Astrocyte (in vitro differentiated cells and primary cell): ENCODE results near the gene ADRA2B. TPM values are rescaled to one million over a fixed set of nuclear protein-coding genes. Genes with fewer than 3 reads are reported as not detected.

ENCODE experiments used
- DNase-seq: peaks from one replicate; pipeline ENCODE4 v3.0.0-alpha.2; 2010; ENCODE audit warnings: low read depth
- FAIRE-seq: peaks from 2 replicates; lab custom pipeline; 2011; peaks lifted over from hg19 to GRCh38; lab: Jason Lieb, UNC
- H2AFZ ChIP-seq: 2 replicates; pipeline ENCODE4 v1.6.0; 2012; ENCODE audit warnings: low read depth, low read length, inconsistent platforms
- H3K27ac ChIP-seq: 2 replicates; pipeline ENCODE4 v1.5.1; 2011; ENCODE audit warnings: low read depth, low read length, inconsistent platforms
- H3K27me3 ChIP-seq: 2 replicates; pipeline ENCODE4 v1.6.0; 2011; ENCODE audit warnings: low read length, inconsistent platforms; ENCODE audit not compliant: insufficient read depth
- H3K36me3 ChIP-seq: 2 replicates; pipeline ENCODE4 v1.5.1; 2011; ENCODE audit warnings: low read length, inconsistent platforms; ENCODE audit not compliant: insufficient read depth
- H3K4me1 ChIP-seq: 2 replicates; pipeline ENCODE4 v1.5.1; 2011; ENCODE audit warnings: low read length, inconsistent platforms; ENCODE audit not compliant: insufficient read depth
- H3K4me2 ChIP-seq: 2 replicates; pipeline ENCODE4 v1.6.0; 2012; ENCODE audit warnings: low read length, inconsistent platforms
- H3K4me3 ChIP-seq: 2 replicates; pipeline ENCODE4 v1.5.1; 2011; ENCODE audit warnings: low read depth, mild to moderate bottlenecking, low read length, inconsistent platforms; ENCODE audit not compliant: insufficient read depth
- H3K79me2 ChIP-seq: 2 replicates; pipeline ENCODE4 v1.6.0; 2012; ENCODE audit warnings: mild to moderate bottlenecking, low read length, inconsistent platforms; ENCODE audit not compliant: insufficient read depth
- H3K9ac ChIP-seq: 2 replicates; pipeline ENCODE4 v1.6.0; 2012; ENCODE audit warnings: mild to moderate bottlenecking, low read length, inconsistent platforms
- H3K9me3 ChIP-seq: 2 replicates; pipeline ENCODE4 v1.5.1; 2012; ENCODE audit warnings: low read depth, mild to moderate bottlenecking, low read length, inconsistent platforms; ENCODE audit not compliant: insufficient read depth
- H4K20me1 ChIP-seq: 2 replicates; pipeline ENCODE4 v1.6.0; 2012; ENCODE audit warnings: low read length, inconsistent platforms; ENCODE audit not compliant: insufficient read depth
- H3K27ac Mint-ChIP-seq: one replicate; pipeline ENCODE4 v1.8.0; 2021; ENCODE audit warnings: mild to moderate bottlenecking, mixed read lengths; ENCODE audit not compliant: unreplicated experiment
- H3K27me3 Mint-ChIP-seq: one replicate; pipeline ENCODE4 v1.8.0; 2021; ENCODE audit warnings: low read depth, mixed read lengths; ENCODE audit not compliant: unreplicated experiment
- H3K36me3 Mint-ChIP-seq: one replicate; pipeline ENCODE4 v1.8.0; 2021; ENCODE audit warnings: low read depth, mixed read lengths; ENCODE audit not compliant: unreplicated experiment
- H3K4me1 Mint-ChIP-seq: one replicate; pipeline ENCODE4 v1.8.0; 2021; ENCODE audit warnings: low read depth, mixed read lengths; ENCODE audit not compliant: unreplicated experiment
- H3K4me3 Mint-ChIP-seq: one replicate; pipeline ENCODE4 v1.8.0; 2021; ENCODE audit warnings: mild to moderate bottlenecking, moderate library complexity, mixed read lengths; ENCODE audit not compliant: unreplicated experiment
- H3K9me3 Mint-ChIP-seq: one replicate; pipeline ENCODE4 v1.8.0; 2021; ENCODE audit warnings: mild to moderate bottlenecking, mixed read lengths; ENCODE audit not compliant: unreplicated experiment
- EZH2 ChIP-seq: IDR thresholded peaks from 2 replicates; pipeline ENCODE4 v1.6.1; 2012; ENCODE audit warnings: mild to moderate bottlenecking, low read length, inconsistent platforms; ENCODE audit not compliant: insufficient read depth
- total RNA-seq: library from RNA; stranded (reverse); gene quantifications from 2 replicates; pipeline ENCODE4 v1.2.1, GENCODE V29; 2021
- TF ChIP-seq, protein P1 (sequence below): IDR thresholded peaks from 2 replicates; pipeline ENCODE4 v1.5.1; 2011; ENCODE audit warnings: low read depth, mild to moderate bottlenecking, inconsistent platforms, low read length, moderate library complexity; ENCODE audit not compliant: insufficient read depth

ADRA2B gene
- total RNA-seq, 1 donor from 2014 or later, result not detected

DNA sequence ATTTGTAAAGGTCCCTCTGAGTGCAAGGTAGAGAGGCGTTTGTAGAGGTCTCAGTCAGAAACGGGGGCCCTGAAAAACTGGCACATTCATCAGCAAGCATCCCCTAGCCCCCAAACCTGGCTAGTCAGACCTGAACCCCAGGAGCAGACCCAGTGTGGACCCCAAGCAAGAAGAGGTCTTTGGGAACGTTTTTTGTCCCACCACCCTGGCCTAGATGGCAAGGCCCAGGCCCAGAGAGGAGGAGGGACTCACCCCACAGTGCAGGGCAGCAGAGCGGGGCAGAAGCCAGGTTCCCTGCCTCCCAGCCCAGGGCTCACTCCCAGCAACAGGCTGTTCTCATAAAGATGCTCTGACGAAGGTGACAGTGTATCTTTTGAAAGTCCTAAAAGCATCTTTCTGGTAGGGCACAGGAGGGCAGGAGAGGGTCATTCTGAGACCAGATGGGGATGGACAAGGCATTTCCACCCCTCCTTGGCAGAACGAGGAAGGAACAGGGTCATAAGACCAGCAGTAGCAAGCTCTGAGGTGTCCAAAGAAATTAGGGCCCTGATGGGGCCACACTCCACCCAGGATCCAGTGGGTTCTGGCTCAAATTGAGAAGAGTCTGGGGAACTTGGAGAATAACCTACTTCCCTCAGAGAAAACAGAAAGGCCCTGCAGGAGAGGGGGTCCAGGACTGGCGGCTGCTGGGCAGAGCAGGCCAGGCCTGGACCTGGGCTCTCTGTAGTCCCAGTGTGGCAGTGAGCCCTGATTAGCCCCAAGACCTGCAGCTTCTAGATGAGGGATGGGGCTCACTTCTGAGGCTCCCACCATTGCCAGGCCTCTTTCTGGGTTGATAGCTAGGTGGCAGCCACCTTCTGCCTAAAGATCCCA, 18.2 kb downstream of the ADRA2B start:
- DNase-seq (no peak), FAIRE-seq (no peak)
- Histone ChIP-seq H2AFZ (no peak overlapping the region), H3K27ac (no peak overlapping the region), H3K9ac (no peak overlapping the region), H3K4me2 (no peak overlapping the region), H3K79me2 (no peaks in the 10 kb centered on the region), H3K4me3 (no peak overlapping the region), H3K27me3 (peaks cover 8% of the 10 kb centered on the region), H3K36me3 (no peaks in the 10 kb centered on the region), H4K20me1 (no peaks in the 10 kb centered on the region), H3K9me3 (no peaks in the 10 kb centered on the region), H3K4me1 (peaks cover 3% of the 10 kb centered on the region)
- H3K27ac Mint-ChIP-seq, result no peak overlapping the region
- H3K4me1 Mint-ChIP-seq, result no peaks in the 10 kb centered on the region
- TF ChIP-seq, protein P1, sequence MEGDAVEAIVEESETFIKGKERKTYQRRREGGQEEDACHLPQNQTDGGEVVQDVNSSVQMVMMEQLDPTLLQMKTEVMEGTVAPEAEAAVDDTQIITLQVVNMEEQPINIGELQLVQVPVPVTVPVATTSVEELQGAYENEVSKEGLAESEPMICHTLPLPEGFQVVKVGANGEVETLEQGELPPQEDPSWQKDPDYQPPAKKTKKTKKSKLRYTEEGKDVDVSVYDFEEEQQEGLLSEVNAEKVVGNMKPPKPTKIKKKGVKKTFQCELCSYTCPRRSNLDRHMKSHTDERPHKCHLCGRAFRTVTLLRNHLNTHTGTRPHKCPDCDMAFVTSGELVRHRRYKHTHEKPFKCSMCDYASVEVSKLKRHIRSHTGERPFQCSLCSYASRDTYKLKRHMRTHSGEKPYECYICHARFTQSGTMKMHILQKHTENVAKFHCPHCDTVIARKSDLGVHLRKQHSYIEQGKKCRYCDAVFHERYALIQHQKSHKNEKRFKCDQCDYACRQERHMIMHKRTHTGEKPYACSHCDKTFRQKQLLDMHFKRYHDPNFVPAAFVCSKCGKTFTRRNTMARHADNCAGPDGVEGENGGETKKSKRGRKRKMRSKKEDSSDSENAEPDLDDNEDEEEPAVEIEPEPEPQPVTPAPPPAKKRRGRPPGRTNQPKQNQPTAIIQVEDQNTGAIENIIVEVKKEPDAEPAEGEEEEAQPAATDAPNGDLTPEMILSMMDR, result no peak
- no peak for TF ChIP-seq EZH2
- H3K4me3 Mint-ChIP-seq, result no peak overlapping the region
- H3K9me3 Mint-ChIP-seq, result no peaks in the 10 kb centered on the region
- no peaks in the 10 kb centered on the region for H3K36me3 Mint-ChIP-seq
- peaks cover 14% of the 10 kb centered on the region for H3K27me3 Mint-ChIP-seq

DNA sequence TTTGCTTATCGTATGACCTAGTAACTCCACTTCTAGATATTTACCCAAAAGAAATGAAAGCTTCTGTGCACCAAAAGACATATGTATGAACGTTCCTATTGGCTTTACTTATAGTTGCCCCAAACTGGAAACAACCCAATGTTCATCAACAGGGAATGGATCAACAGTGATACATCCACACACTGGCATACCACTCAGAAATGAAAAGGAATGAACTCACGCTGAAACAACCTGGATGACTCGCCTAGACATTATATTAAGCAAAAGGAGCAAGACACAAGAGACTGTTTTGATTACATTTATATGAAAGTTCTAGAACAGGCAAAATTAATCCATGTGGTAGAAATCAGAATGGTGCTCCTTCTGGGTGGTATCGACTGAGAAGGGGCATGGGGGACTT, 18.9 kb downstream of the ADRA2B start:
- H3K27me3 Mint-ChIP-seq, result peaks cover 12% of the 10 kb centered on the region
- no peak for FAIRE-seq
- no peaks in the 10 kb centered on the region for H3K36me3 Mint-ChIP-seq
- DNase-seq, result no peak
- Histone ChIP-seq H3K27ac (no peak overlapping the region), H3K4me2 (no peak overlapping the region), H3K27me3 (peaks cover 8% of the 10 kb centered on the region), H3K9me3 (no peaks in the 10 kb centered on the region), H3K9ac (no peak overlapping the region), H3K79me2 (no peaks in the 10 kb centered on the region), H4K20me1 (no peaks in the 10 kb centered on the region), H2AFZ (no peak overlapping the region), H3K4me1 (peaks cover 3% of the 10 kb centered on the region), H3K4me3 (no peak overlapping the region), H3K36me3 (no peaks in the 10 kb centered on the region)
- no peaks in the 10 kb centered on the region for H3K4me1 Mint-ChIP-seq
- no peak overlapping the region for H3K4me3 Mint-ChIP-seq
- no peak for TF ChIP-seq EZH2
- TF ChIP-seq, protein P1, result no peak
- H3K9me3 Mint-ChIP-seq, result no peaks in the 10 kb centered on the region
- no peak overlapping the region for H3K27ac Mint-ChIP-seq

DNA sequence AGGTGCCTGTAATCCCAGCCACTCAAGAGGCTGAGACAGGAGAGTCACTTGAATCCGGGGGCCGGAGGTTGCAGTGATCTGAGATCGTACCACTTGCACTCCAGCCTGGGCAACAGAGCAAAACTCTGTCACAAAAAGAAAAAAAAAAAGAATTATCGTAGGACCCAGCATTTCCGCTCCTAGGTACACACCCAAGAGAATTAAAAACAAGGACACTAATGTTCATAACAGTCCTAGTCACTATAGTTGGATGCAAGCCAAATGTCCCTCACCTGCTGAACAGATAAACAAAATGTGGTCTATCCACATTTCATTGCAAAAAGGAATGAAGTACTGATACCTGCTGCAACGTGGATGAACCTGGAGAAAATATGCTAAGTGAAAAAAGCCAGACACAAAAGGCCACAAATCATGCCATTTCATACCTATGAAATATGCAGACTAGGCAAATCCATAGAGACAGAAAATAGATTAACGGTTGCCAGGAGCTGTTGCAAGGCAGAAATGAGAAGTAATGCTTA, 21.2 kb downstream of the ADRA2B start:
- no peaks in the 10 kb centered on the region for H3K36me3 ChIP-seq
- TF ChIP-seq EZH2, result no peak
- TF ChIP-seq, protein P1, result no peak
- H3K4me3 ChIP-seq, result no peak overlapping the region
- DNase-seq (no peak), FAIRE-seq (no peak)
- H3K27me3 ChIP-seq, result peaks cover 8% of the 10 kb centered on the region
- no peak overlapping the region for H3K4me2 ChIP-seq
- no peaks in the 10 kb centered on the region for H3K4me1 ChIP-seq
- H4K20me1 ChIP-seq, result no peaks in the 10 kb centered on the region
- peaks cover 12% of the 10 kb centered on the region for H3K27me3 Mint-ChIP-seq
- peaks cover 7% of the 10 kb centered on the region for H3K4me1 Mint-ChIP-seq
- no peak overlapping the region for H3K4me3 Mint-ChIP-seq
- H3K9me3 ChIP-seq, result no peaks in the 10 kb centered on the region
- H3K27ac ChIP-seq, result no peak overlapping the region
- no peaks in the 10 kb centered on the region for H3K79me2 ChIP-seq
- no peaks in the 10 kb centered on the region for H3K36me3 Mint-ChIP-seq
- H2AFZ ChIP-seq, result no peak overlapping the region
- H3K9ac ChIP-seq, result no peak overlapping the region
- H3K27ac Mint-ChIP-seq, result no peak overlapping the region
- no peaks in the 10 kb centered on the region for H3K9me3 Mint-ChIP-seq
